ENCODE measurements around the gene ACTA2.
"Not testable (repeated sequence)": the region's sequence is repeated elsewhere in the genome, so short reads cannot be mapped to it uniquely, and the experiment has no call there.

ACTA2 gene

GRCh38 chr10:88949051-88949450 lies 3.5 kb downstream of the ACTA2 start:
- no peak for DNase-seq

- DNase-seq, result no peak
Observed at GRCh38 chr10:88946965-88947590, 5.5 kb downstream of the ACTA2 start.

GRCh38 chr10:88946200-88946599 lies 6.4 kb downstream of the ACTA2 start:
- no peak for DNase-seq

- DNase-seq, result no peak
Observed at GRCh38 chr10:88944813-88945212, 7.8 kb downstream of the ACTA2 start.

GRCh38 chr10:88943778-88944177 lies 8.8 kb downstream of the ACTA2 start:
- no peak for DNase-seq

GRCh38 chr10:88941026-88941425 lies 11.5 kb downstream of the ACTA2 start:
- DNase-seq, result no peak

GRCh38 chr10:88938938-88939337 lies 13.6 kb downstream of the ACTA2 start:
- DNase-seq, result no peak

GRCh38 chr10:88938039-88938438 lies 14.5 kb downstream of the ACTA2 start:
- DNase-seq, result no peak

GRCh38 chr10:88936656-88937055 lies 15.9 kb downstream of the ACTA2 start:
- DNase-seq, result no peak

GRCh38 chr10:88934900-88935672 lies 17.5 kb downstream of the ACTA2 start:
- DNase-seq, result no peak

GRCh38 chr10:88933564-88933963 lies 19.0 kb downstream of the ACTA2 start:
- no peak for DNase-seq

GRCh38 chr10:88932539-88933256 lies 19.9 kb downstream of the ACTA2 start:
- no peak for DNase-seq

GRCh38 chr10:88932029-88932428 lies 20.5 kb downstream of the ACTA2 start:
- not testable (repeated sequence) for DNase-seq

GRCh38 chr10:88931548-88931947 lies 21.0 kb downstream of the ACTA2 start:
- no peak for DNase-seq

- no peak for DNase-seq
Observed at GRCh38 chr10:88928254-88928653, 24.3 kb downstream of the ACTA2 start.

- DNase-seq, result no peak
Observed at GRCh38 chr10:88927416-88927690, 25.2 kb downstream of the ACTA2 start.

- DNase-seq, result no peak
Observed at GRCh38 chr10:88926566-88927415, 25.8 kb downstream of the ACTA2 start.

- DNase-seq, result no peak
Observed at GRCh38 chr10:88923520-88923919, 29.1 kb downstream of the ACTA2 start.

- no peak for DNase-seq
Observed at GRCh38 chr10:88922041-88922440, 30.5 kb downstream of the ACTA2 start.

- no peak for DNase-seq
Observed at GRCh38 chr10:88920986-88921593, 31.5 kb downstream of the ACTA2 start.

GRCh38 chr10:88920198-88920597 lies 32.4 kb downstream of the ACTA2 start:
- no peak for DNase-seq

GRCh38 chr10:88919041-88919440 lies 33.5 kb downstream of the ACTA2 start:
- no peak for DNase-seq

All from SIG-M5 (cell line).